Lower leg skin (tissue), 4 donors: ENCODE measurements around the gene SUN5. TPM values are rescaled to one million over a fixed set of nuclear protein-coding genes. Genes with fewer than 3 reads are reported as not detected.

ENCODE experiments used
- DNase-seq, 2 donors: peaks; one replicate each; pipeline ENCODE4 v3.0.0-alpha.2; 2019; ENCODE audit warnings: low spot score in 2 of 2
- H3K4me3 ChIP-seq: fragments of 200-600 bp; sonication (generic); 2 replicates; pipeline ENCODE4 v1.5.1; 2017; ENCODE audit warnings: mild to moderate bottlenecking, low read depth; ENCODE audit not compliant: poor library complexity, severe bottlenecking
- POLR2A ChIP-seq, 2 donors: fragments of 450-650 bp; IDR thresholded peaks; one replicate each; pipeline ENCODE4 v1.6.1; 2016 to 2017; ENCODE audit warnings: antibody characterized with exemption in 2 of 2, mild to moderate bottlenecking in 1 of 2, moderate library complexity in 1 of 2
- WGBS, 2 donors: methylation state at CpG; one replicate each; pipeline ENCODE4 v1.1.5; 2018; 5-methylcytosine and 5-hydroxymethylcytosine counted together
- intact Hi-C: fragments of 100-400 bp; cut with DNase I; formaldehyde crosslinking; loops from one replicate; pipeline ENCODE4 v1.15.0; 2023; ENCODE audit warnings: low total_unique reads
- total RNA-seq, 4 donors: library from RNA; depleted of rRNA; stranded (reverse); fragments of >200 nt; gene quantifications; one replicate each; pipeline ENCODE4 v1.1.0, GENCODE V29; 2016
- TF ChIP-seq, protein P1 (sequence below), 3 donors: fragments of 450-650 bp; IDR thresholded peaks; one replicate each; pipeline ENCODE4 v1.5.1; 2016; ENCODE audit warnings: antibody characterized with exemption in 3 of 3, mild to moderate bottlenecking in 3 of 3, moderate library complexity in 2 of 3

The SUN5 gene
- total RNA-seq, 4 donors from 2014 or later: not detected

DNA sequence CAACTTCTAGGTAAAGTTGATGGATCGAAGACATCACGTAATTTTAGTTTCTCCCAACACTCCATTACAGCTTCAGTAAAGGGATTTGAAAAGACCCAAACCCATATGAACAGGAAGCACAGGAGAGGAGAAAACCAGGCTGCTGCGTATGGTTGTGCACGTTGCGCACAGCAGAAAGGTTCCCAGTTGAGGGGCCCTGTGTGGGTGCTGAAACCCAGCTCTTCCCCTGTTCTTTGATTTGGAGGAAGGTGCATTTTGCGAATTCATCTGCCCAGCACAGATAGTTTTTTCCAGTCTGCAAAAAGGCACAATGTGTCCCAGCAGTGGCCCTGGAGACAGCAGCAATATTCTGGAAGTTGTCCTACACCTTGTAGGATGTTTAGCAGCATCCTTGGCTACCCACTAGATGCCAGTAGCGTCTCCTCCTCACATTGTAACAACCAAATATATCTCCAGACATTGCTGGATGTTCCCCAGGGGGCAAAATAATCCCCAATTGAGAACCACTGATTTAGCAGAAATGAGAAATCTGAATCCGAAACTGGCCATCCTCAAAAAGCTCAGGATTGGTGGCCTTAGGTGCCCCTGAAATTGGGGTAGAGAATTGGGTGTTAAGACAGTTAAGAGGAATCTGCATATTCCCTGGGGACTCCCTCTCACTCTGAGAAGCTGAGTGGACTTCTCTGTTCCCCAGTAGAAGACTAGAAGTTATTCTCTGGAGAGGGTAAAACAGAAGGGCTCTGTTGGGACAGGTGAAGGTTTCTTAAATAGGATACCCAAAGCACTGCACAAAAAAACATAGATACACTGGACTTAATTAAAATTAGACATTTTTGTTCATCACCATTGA is 12.2 kb downstream of the SUN5 start:
- intact Hi-C loops: no loop called here
- 75 to 76% methylated on average over 8 of the region's 8 CpGs for WGBS, 2 donors
- DNase-seq: no peak
- TF ChIP-seq, protein P1, sequence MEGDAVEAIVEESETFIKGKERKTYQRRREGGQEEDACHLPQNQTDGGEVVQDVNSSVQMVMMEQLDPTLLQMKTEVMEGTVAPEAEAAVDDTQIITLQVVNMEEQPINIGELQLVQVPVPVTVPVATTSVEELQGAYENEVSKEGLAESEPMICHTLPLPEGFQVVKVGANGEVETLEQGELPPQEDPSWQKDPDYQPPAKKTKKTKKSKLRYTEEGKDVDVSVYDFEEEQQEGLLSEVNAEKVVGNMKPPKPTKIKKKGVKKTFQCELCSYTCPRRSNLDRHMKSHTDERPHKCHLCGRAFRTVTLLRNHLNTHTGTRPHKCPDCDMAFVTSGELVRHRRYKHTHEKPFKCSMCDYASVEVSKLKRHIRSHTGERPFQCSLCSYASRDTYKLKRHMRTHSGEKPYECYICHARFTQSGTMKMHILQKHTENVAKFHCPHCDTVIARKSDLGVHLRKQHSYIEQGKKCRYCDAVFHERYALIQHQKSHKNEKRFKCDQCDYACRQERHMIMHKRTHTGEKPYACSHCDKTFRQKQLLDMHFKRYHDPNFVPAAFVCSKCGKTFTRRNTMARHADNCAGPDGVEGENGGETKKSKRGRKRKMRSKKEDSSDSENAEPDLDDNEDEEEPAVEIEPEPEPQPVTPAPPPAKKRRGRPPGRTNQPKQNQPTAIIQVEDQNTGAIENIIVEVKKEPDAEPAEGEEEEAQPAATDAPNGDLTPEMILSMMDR (IDR thresholded peaks at IDR 0.05): no peak
- TF ChIP-seq POLR2A (IDR thresholded peaks at IDR 0.05): no peak
- no peak overlapping the region for H3K4me3 ChIP-seq

DNA sequence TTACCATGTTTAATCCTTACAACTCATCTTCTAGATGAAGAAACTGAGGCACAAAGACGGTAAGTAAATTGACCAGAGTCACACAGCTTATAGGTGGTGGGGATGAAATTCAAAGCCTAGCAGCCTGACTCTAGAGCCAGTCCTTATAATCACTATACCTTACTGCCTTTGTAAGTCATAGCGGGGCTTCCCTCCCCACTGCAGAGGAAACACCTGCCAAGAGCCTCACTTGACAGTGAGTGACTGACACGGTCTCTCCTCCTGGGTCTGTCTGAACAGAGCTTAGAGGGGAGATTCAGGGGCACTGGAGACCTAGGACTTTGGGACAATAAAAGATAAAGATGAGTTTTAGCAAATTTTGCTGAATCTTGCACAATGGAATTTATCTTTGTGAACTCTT is 12.8 kb downstream of the SUN5 start:
- WGBS, 2 donors: 51 to 54% methylated on average over 3 of the region's 3 CpGs
- no peak overlapping the region for H3K4me3 ChIP-seq
- no peak for DNase-seq
- intact Hi-C loops: no loop called here
- TF ChIP-seq, protein P1 (IDR thresholded peaks at IDR 0.05): no peak
- TF ChIP-seq POLR2A (IDR thresholded peaks at IDR 0.05): no peak

DNA sequence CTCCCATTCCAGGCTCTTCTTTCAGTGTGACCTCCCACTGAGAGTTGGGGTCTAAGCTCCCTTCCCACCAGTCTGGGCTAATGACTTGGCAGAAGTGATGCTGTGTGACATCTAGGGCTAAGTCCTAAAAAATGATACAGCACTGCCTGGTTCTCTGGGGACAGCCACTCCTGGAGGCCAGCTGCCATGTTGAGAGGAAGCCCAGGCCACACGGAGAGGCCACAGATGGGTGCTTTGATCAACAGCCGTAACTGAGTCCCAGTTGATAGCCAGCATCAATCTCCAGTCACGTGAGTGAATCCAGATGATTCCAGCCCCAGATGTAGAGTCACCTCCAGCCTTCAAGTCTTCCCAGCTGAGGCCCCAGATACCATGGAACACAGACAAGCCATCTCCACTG is 13.8 kb downstream of the SUN5 start:
- DNase-seq: no peak
- TF ChIP-seq, protein P1 (IDR thresholded peaks at IDR 0.05): no peak
- TF ChIP-seq POLR2A (IDR thresholded peaks at IDR 0.05): no peak
- H3K4me3 ChIP-seq: no peak overlapping the region
- intact Hi-C loops: no loop called here
- 58 to 77% methylated on average over 2 to 3 of the region's 3 CpGs for WGBS, 2 donors

DNA sequence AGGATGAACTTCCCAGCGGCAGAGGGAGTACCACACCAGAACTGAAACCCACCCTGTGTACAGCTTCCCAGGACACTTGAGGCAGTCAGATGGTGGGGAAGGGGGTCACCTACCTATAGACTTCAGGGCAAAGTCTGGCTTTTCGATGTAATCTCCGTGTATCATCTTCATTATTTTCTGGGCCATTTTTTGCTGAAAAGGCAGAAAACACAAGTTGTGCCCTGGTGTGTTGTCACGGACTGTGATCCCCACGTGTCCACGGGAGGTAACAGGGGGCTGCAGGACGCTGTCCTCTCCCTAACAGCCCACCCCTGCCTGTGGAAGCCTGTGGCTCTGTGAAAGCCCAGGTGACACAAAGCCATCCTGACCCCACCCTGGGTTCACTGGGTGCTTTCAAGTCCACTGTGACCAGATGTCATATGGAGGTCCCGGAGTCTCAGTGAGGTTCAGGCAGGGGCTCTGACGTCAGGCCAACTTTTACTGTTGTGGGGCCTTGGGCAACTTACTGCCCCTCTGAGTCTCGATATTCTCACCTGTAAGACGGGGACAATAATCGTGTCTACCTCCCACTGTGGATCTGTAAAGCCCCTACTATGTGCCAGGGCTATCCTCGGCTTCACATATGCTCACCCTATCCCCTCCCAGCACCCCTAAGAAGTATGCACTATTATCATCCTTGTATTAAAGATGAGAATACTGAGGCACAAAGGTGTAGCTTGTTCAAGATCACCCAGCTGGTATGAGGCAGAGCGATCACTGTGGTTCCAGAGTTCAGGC is 14.5 kb downstream of the SUN5 start:
- no peak for DNase-seq
- WGBS, 2 donors: 85 to 87% methylated on average over 14 of the region's 14 CpGs
- TF ChIP-seq, protein P1 (IDR thresholded peaks at IDR 0.05): no peak
- TF ChIP-seq POLR2A (IDR thresholded peaks at IDR 0.05): no peak
- no peak overlapping the region for H3K4me3 ChIP-seq
- intact Hi-C loops: no loop called here

DNA sequence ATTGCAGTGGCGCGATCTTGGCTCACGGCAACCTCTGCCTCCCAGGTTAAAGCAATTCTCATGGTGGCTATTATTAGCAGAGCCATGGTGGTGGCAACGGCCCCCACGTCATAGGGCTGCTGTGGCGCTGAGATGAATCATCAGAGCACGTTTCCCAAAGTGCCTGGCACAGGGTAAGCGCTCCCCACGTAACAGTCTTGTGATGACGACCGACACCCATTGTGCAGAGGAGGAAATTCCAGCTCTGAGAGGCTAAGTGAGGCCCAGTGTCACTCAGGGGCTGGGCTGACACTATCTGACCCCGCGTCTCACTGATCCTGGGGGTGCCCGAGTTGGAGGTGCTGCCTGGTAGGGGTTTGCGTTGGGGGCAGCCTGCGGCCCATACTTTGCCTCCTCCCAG is 16.2 kb downstream of the SUN5 start:
- no peak overlapping the region for H3K4me3 ChIP-seq
- DNase-seq: no peak
- intact Hi-C loops: no loop called here
- no peak for TF ChIP-seq POLR2A (IDR thresholded peaks at IDR 0.05)
- TF ChIP-seq, protein P1 (IDR thresholded peaks at IDR 0.05): no peak
- 74 to 75% methylated on average over 16 of the region's 16 CpGs for WGBS, 2 donors
